GM19025 (cell line): ENCODE results near the gene MPND.

Experiments used
- ATAC-seq: cut with Tn5 transposase; IDR thresholded peaks from one replicate; pipeline ENCODE4 v1.9.1; 2021; ENCODE audit warnings: mild to moderate bottlenecking, low read depth, moderate library complexity; ENCODE audit not compliant: unreplicated experiment

MPND gene

GRCh38 chr19:4363571-4364304 lies 20.4 kb downstream of the MPND start:
- no peak for ATAC-seq

DNA sequence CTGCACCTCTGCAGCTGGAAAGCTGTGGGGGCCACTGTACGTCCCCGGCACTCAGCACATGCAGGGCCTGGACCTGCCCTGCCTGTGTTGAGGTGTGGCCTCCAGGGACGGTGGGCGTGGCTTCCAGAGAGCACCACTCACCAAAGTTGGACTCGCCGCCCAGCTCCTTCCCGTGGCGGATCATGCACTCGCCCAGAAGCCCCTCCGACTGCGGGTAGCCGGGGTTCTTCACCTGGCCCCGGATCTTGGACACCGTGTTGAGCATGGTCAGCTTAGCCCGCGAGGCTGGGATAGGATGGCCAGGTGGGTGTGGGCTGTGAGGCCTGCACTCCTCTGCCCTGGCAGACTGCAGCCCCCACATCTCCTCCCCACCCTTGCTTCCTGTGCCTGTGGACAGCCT lies 22.0 kb downstream of the MPND start:
- ATAC-seq, result no peak

GRCh38 chr19:4365791-4366665 lies 22.7 kb downstream of the MPND start:
- ATAC-seq, result no peak

- no peak for ATAC-seq
Measured at GRCh38 chr19:4366666-4367335, 23.4 kb downstream of the MPND start.

DNA sequence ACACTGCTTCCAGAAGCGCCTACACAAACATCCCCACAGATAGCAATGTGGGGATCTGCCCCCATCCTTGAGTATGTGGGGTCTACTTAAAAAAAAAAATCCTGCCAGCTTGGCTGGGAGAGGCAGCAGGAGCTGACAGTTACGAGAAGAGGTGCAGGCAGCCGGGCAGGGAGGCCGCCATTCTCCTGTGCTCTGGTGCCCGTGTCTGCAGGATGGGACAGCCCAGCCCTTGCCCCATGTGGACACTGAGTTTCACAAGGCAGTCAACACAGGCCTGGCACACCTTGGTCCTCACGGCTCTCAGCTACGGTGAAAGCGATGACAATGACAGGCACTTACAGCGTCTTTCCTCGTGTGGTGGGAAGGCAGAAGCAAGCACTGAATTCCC lies 24.0 kb downstream of the MPND start:
- ATAC-seq, result no peak

GRCh38 chr19:4367781-4368127 lies 24.4 kb downstream of the MPND start:
- ATAC-seq, result no peak

- ATAC-seq, result no peak
Measured at GRCh38 chr19:4368128-4368820, 24.9 kb downstream of the MPND start.

DNA sequence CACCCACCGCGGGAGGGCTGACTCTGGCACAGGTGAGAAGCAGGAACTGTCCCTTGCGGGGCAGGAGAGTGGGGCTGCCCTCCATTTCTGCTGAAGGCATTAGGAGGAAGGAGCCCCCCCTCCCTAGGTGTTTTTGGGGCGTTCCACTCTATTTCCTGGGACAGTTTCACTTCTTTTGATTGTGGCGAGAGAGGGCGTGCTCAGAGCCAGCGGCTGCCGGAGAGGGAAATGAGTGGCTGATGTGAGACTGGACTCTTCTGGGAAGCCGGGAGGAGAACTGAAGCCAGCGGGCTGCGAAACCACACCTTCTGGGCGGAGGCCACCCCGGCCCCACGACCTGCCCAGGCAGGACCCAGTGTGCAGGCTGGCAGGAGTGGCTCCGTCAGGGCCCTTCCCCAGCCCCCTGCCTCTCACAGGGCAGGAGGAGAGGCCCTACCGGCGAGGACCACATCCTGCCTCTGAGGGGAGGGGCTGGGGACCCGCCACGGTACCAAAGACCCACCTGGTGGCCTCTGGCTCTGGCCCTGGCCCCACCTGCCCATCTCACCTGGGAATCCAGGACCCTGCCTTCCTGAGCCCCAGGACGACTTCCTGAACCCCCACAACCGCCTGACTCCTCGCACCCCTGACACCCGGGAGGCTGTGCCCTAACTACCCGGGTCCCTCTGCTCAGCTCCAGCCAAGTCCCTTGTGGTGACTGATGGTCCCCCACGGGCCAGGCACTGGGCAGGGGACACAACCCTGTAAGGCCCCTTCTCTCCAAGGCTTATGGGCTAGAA lies 25.9 kb downstream of the MPND start:
- ATAC-seq, result no peak

- ATAC-seq, result peak; percentile 44
Measured at GRCh38 chr19:4369888-4370260, 26.5 kb downstream of the MPND start.

GRCh38 chr19:4370418-4371041 lies 27.2 kb downstream of the MPND start:
- no peak for ATAC-seq

DNA sequence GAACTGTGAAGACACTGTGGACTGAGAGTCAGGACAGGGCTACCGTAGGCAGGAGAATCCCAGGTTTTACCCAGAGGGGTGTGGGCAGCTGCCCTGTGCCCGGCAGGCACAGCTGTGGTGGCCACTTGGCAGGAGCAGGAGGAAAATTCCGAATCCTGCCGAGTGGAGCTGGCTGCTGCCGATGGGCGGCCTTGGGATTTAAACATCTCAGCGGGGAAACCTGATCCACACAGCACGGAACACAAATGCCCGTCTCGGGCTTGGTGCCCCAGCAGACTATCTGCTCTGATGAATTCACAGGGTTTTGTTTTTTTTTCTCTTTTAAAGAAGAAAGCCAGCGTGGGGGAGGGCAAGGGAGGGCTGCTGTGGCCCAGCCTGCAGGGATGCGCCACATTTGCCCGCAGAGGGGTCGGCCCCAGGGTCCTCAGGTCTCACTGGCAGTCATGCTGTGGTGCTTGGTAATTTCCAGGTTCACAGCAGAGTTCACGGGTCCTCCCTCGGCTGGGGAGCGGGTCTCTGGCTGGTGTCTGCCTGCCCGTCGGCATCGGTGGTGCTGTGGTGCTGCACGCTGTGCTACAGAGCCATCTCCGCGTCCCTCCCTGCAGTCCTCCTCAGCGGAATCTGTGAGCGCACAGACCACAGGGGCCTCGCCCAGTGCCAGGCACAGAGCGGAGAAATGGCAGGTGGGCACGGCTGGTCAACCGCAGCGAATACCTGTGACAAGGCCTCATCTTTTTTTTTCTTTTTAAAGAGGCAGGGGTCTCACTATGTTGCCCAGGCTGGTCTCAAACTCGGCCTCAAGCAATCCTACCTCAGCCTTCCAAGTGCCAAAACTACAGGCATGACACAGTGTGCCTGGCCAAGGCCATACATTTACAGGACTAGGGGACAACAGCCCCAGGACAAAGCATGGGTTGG lies 28.1 kb downstream of the MPND start:
- ATAC-seq, result no peak

DNA sequence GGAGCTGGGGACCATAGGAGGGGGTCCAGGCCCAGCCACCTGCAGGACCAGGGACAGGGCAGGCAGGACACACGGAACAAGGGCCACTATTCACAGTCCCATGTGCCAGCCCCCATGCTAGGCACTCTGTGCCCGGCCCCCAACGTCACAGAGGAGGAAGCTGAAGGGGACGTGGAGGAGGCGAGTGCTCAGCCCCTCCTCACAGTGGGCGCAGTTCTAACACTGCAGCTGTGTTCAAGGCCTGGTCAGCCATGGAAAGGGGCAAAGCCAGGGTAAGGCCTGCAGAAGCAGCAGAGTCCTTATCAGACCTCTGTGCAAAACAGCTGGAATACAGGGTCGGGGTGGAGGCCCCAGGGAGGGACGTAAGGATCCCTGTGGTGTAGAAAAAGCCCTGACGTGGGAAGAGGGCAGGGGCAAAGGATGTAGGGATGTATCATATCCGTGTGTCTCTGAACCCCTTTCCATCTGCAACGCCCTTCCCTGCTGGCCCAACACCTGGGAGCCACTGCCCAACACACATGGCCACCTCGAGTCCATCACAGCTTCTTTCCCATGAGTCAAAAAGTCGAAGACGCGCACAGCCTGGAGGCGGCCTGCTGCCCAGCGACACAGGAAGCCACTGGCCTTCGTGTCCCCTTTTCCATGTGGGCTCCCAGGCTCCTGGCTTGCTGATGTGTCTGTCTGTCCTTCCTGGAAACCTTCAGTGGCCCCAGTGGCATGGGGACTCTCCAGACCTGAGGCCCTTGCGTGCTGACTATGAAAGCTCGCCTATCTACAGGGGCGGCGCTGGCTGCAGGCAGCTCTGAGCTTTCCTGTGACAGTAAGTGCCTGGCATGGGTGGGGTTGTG lies 29.0 kb downstream of the MPND start:
- no peak for ATAC-seq

DNA sequence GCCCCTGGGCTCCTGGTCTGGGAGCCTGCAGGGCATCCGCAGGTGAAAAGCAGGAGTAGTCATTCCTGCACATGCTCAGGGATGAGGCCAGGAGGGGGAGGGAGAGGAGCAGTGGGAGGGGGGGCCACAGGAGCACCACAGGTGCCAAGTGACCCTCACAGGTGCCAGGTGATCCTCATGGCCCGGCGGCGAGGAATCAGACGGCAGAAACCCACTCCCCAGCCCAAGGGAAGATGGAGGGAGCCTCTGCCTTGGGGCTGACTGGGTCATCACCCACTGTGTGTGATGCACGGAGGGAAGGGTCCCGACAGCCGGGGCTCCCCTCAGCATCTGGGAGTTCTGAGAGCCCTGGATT lies 29.6 kb downstream of the MPND start:
- no peak for ATAC-seq

GRCh38 chr19:4373601-4374497 lies 30.5 kb downstream of the MPND start:
- ATAC-seq, result no peak

DNA sequence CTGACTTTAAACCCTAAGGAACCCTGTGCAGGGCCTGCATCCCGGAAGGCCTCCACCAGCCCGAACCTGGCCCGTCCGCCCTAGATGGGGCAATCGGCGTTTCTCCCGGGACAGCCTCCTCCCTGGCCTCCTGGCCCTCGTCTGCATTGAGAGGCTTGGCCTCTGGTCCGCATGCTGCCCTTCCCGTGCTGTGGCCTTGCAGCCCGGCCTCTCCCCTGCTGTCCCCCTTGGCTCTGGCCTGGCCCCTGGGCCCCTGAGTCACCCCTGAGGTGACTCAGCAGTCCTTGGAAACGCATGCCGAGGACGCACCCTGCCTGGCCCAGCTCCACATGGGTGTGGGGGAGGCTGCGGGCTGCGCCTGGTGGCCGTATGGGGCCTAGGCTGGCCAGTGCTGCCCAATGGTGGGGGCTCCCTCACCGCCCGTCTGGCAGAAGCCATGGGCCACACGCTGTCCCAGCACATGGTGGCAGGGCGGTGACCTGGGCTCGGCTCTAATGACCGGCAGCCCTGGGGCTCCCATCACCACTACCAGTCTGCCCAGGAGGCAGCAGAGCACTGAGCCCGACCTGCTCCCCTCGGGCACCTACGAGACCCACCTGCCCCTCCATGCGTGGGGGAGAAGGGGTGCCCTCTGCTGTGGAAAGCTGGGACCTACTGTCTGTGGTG lies 31.3 kb downstream of the MPND start:
- no peak for ATAC-seq
